Limb (tissue), 2 donors: ENCODE data around the gene HMBS.
"Not testable (repeated sequence)": the region's sequence is repeated elsewhere in the genome, so short reads cannot be mapped to it uniquely, and the experiment has no call there.

ENCODE experiments used
- DNase-seq, 2 donors: peaks; one replicate each; pipeline ENCODE4 v3.0.0-alpha.2; 2016; ENCODE audit errors: extremely low spot score in 2 of 2

Gene HMBS

DNA sequence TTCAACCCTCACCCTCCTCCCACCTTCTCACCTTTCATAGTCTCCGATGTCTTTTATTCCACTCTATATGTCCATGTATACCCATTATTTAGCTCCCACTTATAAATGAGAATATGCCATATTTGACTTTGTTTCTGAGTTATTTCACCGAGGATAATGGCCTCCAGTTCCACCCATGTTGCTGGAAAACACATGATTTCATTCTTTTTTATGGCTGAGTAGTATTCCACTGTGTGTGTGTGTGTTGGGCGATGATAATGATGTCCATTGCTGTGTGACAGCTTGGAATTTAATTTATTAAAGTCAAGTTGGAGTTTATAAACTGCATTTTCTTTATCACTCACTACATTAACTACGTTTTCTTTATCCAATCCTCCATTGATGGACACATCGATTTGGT, 33.5 kb downstream of the HMBS start:
- DNase-seq: no peak

DNA sequence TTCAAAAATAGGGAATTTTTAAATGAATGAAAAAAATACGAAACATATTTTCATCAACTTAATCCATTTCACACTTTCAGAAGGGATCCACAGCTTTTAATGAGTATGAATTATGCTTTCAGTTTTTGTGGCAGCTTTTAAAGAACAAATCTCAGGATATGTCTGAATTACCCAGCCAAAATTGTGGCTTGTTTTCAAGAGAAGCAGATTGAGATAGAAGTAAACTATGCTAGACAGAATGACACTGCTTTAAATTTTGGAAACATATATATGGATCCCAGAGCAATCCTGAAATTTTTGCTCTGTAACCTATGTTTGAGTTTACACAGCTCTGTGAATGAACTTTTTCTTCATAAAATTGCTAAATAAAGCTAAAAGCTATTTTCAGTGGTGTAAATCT, 34.3 kb downstream of the HMBS start:
- DNase-seq: no peak

GRCh38 chr11:119120639-119121007, 35.9 kb downstream of the HMBS start:
- DNase-seq: peak in 1 of 2 donors; percentile 50

GRCh38 chr11:119121008-119121810, 36.5 kb downstream of the HMBS start, which contains the start of gene HINFP:
HINFP (plus strand) TSS chr11:119121580; CDS start chr11:119126945, 5,365 bp downstream.
- DNase-seq: peak; percentile 99 to 100

- DNase-seq: no peak
These were observed 37.1 kb downstream of the HMBS start for GRCh38 chr11:119121811-119122124.

GRCh38 chr11:119125821-119126220, 41.1 kb downstream of the HMBS start:
- DNase-seq: no peak

DNA sequence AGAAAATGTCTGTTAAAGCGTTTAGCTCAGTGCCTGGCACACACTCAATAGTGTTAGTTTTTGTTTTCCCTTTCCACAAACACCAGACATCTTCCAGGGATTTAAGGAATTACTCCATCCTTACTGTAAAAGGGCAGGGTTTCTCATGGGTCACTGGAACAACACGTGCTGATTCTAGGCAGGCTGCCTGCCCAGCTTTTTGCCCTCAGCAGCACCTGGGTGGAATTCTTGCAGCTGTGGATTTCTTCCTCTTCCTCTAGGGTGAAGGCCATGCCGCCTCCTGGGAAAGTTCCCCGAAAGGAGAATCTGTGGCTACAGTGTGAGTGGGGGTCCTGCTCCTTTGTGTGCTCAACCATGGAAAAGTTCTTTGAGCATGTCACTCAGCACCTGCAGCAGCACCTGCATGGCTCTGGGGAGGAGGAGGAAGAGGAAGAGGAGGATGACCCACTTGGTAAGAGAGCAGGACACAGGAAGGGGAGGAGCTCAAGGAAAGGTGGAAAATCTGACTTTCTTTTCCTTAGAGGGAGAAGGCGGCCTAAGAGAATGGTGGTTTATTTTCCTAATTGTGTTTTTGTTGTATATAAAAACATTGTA, 42.1 kb downstream of the HMBS start:
- no peak for DNase-seq

DNA sequence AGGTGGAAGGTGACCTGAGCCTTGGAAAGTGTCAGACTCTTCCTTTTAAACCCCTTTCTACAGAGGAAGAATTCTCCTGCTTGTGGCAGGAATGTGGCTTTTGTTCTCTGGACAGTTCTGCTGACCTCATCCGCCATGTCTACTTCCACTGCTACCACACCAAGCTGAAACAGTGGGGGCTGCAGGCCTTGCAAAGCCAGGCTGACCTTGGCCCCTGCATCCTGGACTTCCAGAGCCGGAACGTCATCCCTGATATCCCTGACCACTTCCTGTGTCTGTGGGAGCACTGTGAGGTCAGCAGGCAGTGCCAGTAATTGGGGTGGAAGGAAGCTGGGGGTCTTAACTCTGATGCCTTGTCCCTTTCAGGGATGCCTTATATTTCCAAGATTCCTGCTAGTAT, 46.0 kb downstream of the HMBS start:
- no peak for DNase-seq

- no peak for DNase-seq
These were observed 49.8 kb downstream of the HMBS start for GRCh38 chr11:119134389-119134978.

- not testable (repeated sequence) for DNase-seq
These were observed 54.6 kb downstream of the HMBS start for GRCh38 chr11:119139276-119139675.
